H1 (cell line): Measurements from ENCODE around the gene KCNJ9. TPM values are rescaled to one million over a fixed set of nuclear protein-coding genes. Genes with fewer than 3 reads are reported as not detected.
A peak's percentile ranks its signal among the peaks of the same experiment; 100 is the strongest.

Experiments used
- CTCF ChIA-PET: fragments of 300-600 bp; sonication (Branson Sonifier 250); formaldehyde crosslinking; loops from one replicate; lab custom pipeline; 2021; ENCODE audit not compliant: partially characterized antibody; lab: Charles Lee
- POLR2A ChIA-PET: fragments of 300-600 bp; sonication (Branson Sonifier 250); formaldehyde crosslinking; loops from one replicate; lab custom pipeline; 2021; ENCODE audit warnings: inconsistent platforms; ENCODE audit not compliant: partially characterized antibody; lab: Charles Lee
- DNase-seq, 2 experiments: peaks; one replicate each; pipeline versions ENCODE4 v3.0.0 to v3.0.0-alpha.2; 2010 to 2022; ENCODE audit warnings: low spot score in 2 of 2, low read depth in 1 of 2, mixed read lengths in 1 of 2
- FAIRE-seq: peaks from 2 replicates; lab custom pipeline; 2011; peaks lifted over from hg19 to GRCh38; lab: Jason Lieb, UNC
- H2AFZ ChIP-seq: 2 replicates; pipeline ENCODE4 v1.8.1; 2012; ENCODE audit warnings: low read length, inconsistent platforms
- H2AK5ac ChIP-seq: 2 replicates; pipeline ENCODE4 v1.6.1; 2013; ENCODE audit warnings: low read depth, low read length
- H2BK120ac ChIP-seq: replicated peaks from 2 replicates; pipeline ENCODE3; 2013; ENCODE audit warnings: low read depth, low read length, inconsistent platforms
- H2BK12ac ChIP-seq: 2 replicates; pipeline ENCODE4 v1.6.1; 2013; ENCODE audit warnings: low read depth, low read length
- H2BK15ac ChIP-seq: 2 replicates; pipeline ENCODE4 v1.6.1; 2013; ENCODE audit warnings: low read length
- H2BK20ac ChIP-seq: 2 replicates; pipeline ENCODE4 v1.6.1; 2013; ENCODE audit warnings: low read length
- H2BK5ac ChIP-seq: 2 replicates; pipeline ENCODE4 v1.6.1; 2013; ENCODE audit warnings: low read depth, low read length
- H3K14ac ChIP-seq: 2 replicates; pipeline ENCODE4 v1.6.1; 2013; ENCODE audit warnings: inconsistent platforms; ENCODE audit not compliant: insufficient read length
- H3K18ac ChIP-seq: 2 replicates; pipeline ENCODE4 v1.6.1; 2013; ENCODE audit warnings: low read length; ENCODE audit errors: extremely low read depth
- H3K23ac ChIP-seq: 2 replicates; pipeline ENCODE4 v1.6.1; 2013; ENCODE audit warnings: inconsistent platforms; ENCODE audit not compliant: insufficient read length
- H3K23me2 ChIP-seq: 2 replicates; pipeline ENCODE4 v1.6.1; 2013; ENCODE audit warnings: low read depth, low read length
- H3K27ac ChIP-seq: 2 replicates; pipeline ENCODE4 v1.6.1; 2011; ENCODE audit warnings: low read depth, low read length, inconsistent platforms
- H3K27me3 ChIP-seq, 4 experiments: replicated peaks in 1 of 4; 1 replicate in 1 of 4; 2 replicates in 3 of 4; pipeline versions ENCODE4 v1.6.1 to v1.8.1; 2011 to 2013; ENCODE audit warnings: low read length in 3 of 4, mild to moderate bottlenecking in 3 of 4, inconsistent platforms in 2 of 4, mixed read lengths in 2 of 4, moderate library complexity in 1 of 4; ENCODE audit not compliant: control insufficient read depth in 3 of 4, insufficient read depth in 3 of 4; ENCODE audit errors: extremely low read depth in 1 of 4
- H3K36me3 ChIP-seq, 4 experiments: 2 replicates each; pipeline versions ENCODE4 v1.6.1 to v1.8.1; 2011 to 2013; ENCODE audit warnings: mild to moderate bottlenecking in 4 of 4, low read length in 3 of 4, moderate library complexity in 2 of 4, control low read depth in 1 of 4, inconsistent platforms in 1 of 4; ENCODE audit not compliant: insufficient read depth in 4 of 4, control insufficient read depth in 2 of 4
- H3K4ac ChIP-seq: replicated peaks from 2 replicates; pipeline ENCODE3; 2013; ENCODE audit warnings: low read length, low read depth, mixed read lengths, inconsistent platforms; ENCODE audit not compliant: insufficient read length
- H3K4me1 ChIP-seq, 4 experiments: replicated peaks in 1 of 4; 1 replicate in 1 of 4; 2 replicates in 3 of 4; pipeline versions ENCODE4 v1.6.1 to v1.8.1; 2011 to 2013; ENCODE audit warnings: low read length in 3 of 4, inconsistent platforms in 2 of 4, mixed read lengths in 1 of 4; ENCODE audit not compliant: insufficient read depth in 4 of 4, control insufficient read depth in 3 of 4
- H3K4me2 ChIP-seq, 2 experiments: 2 replicates each; pipeline versions ENCODE4 v1.6.1 to v1.8.1; 2011 to 2013; ENCODE audit warnings: low read depth in 2 of 2, low read length in 2 of 2, control low read depth in 1 of 2, inconsistent platforms in 1 of 2, mild to moderate bottlenecking in 1 of 2; ENCODE audit not compliant: insufficient read depth in 1 of 2
- H3K4me3 ChIP-seq, 4 experiments: fragments of 200-600, 300-600 bp in 1 of 4; sonication (generic), shearing (Covaris generic), sonication (Bioruptor Twin) in 1 of 4; 2 replicates each; pipeline versions ENCODE4 v1.5.1 to v1.8.1; 2011 to 2016; ENCODE audit warnings: low read length in 4 of 4, low read depth in 3 of 4, control low read depth in 2 of 4, inconsistent platforms in 2 of 4, mild to moderate bottlenecking in 2 of 4, mixed read lengths in 1 of 4, moderate library complexity in 1 of 4; ENCODE audit not compliant: insufficient read depth in 2 of 4; ENCODE audit errors: extremely low read depth in 1 of 4
- H3K56ac ChIP-seq: replicated peaks from 2 replicates; pipeline ENCODE3; 2013; ENCODE audit warnings: low read depth, mild to moderate bottlenecking, mixed read lengths, low read length, inconsistent platforms; ENCODE audit not compliant: insufficient read length
- H3K79me1 ChIP-seq: 2 replicates; pipeline ENCODE4 v1.6.1; 2013; ENCODE audit warnings: low read depth, low read length, control low read depth
- H3K79me2 ChIP-seq, 2 experiments: 2 replicates each; pipeline versions ENCODE4 v1.6.1 to v1.8.1; 2012 to 2013; ENCODE audit warnings: low read length in 2 of 2, mild to moderate bottlenecking in 2 of 2, inconsistent platforms in 1 of 2; ENCODE audit not compliant: insufficient read depth in 2 of 2, control insufficient read depth in 1 of 2
- H3K9ac ChIP-seq, 4 experiments: replicated peaks in 1 of 4; 1 replicate in 1 of 4; 2 replicates in 3 of 4; pipeline versions ENCODE4 v1.6.1 to v1.8.1; 2011 to 2013; ENCODE audit warnings: low read depth in 3 of 4, low read length in 3 of 4, control low read depth in 2 of 4, mild to moderate bottlenecking in 2 of 4, moderate library complexity in 2 of 4, inconsistent platforms in 1 of 4; ENCODE audit errors: extremely low read depth in 1 of 4
- H3K9me3 ChIP-seq, 2 experiments: 2 replicates each; pipeline versions ENCODE4 v1.6.1 to v1.8.1; 2012 to 2013; ENCODE audit warnings: mild to moderate bottlenecking in 2 of 2, moderate library complexity in 2 of 2, control low read depth in 1 of 2, inconsistent platforms in 1 of 2, low read depth in 1 of 2, low read length in 1 of 2, mixed read lengths in 1 of 2; ENCODE audit not compliant: insufficient read depth in 2 of 2
- H4K20me1 ChIP-seq, 2 experiments: replicated peaks in 1 of 2; 2 replicates each; pipeline versions ENCODE3 to v1.8.1; 2011 to 2013; ENCODE audit warnings: inconsistent platforms in 2 of 2, low read length in 2 of 2, mild to moderate bottlenecking in 1 of 2; ENCODE audit not compliant: insufficient read depth in 2 of 2, control insufficient read depth in 1 of 2
- H4K5ac ChIP-seq: 2 replicates; pipeline ENCODE4 v1.6.1; 2013; ENCODE audit warnings: low read length, low read depth, mixed read lengths, inconsistent platforms; ENCODE audit not compliant: insufficient read length
- H4K8ac ChIP-seq: 2 replicates; pipeline ENCODE4 v1.8.0; 2013; ENCODE audit warnings: mild to moderate bottlenecking, moderate library complexity, low read length, inconsistent platforms; ENCODE audit not compliant: insufficient read depth; ENCODE audit errors: extremely low read depth
- H4K91ac ChIP-seq: replicated peaks from 2 replicates; pipeline ENCODE3; 2013; ENCODE audit warnings: low read length, mixed read lengths, inconsistent platforms; ENCODE audit not compliant: insufficient read length
- ASH2L ChIP-seq: fragments of 200-600, 300-600 bp; sonication (generic); IDR thresholded peaks from one replicate; pipeline ENCODE4 v1.7.1; 2017; ENCODE audit warnings: low read length
- ATF3 ChIP-seq: IDR thresholded peaks from 2 replicates; pipeline ENCODE4 v1.6.1; 2011; ENCODE audit warnings: low read depth, mild to moderate bottlenecking, low read length; ENCODE audit not compliant: insufficient read depth
- CBX5 ChIP-seq: fragments of 300-800, 300-1000 bp; sonication (generic); IDR thresholded peaks from 2 replicates; pipeline ENCODE4 v1.7.1; 2016; ENCODE audit warnings: antibody characterized with exemption, low read length, low read depth
- CEBPB ChIP-seq: IDR thresholded peaks from 2 replicates; pipeline ENCODE4 v1.6.1; 2012; ENCODE audit warnings: low read depth, low read length
- CREB1 ChIP-seq: IDR thresholded peaks from 2 replicates; pipeline ENCODE4 v1.6.1; 2012; ENCODE audit warnings: inconsistent platforms
- GABPA ChIP-seq: IDR thresholded peaks from 2 replicates; pipeline ENCODE4 v1.6.1; 2011; ENCODE audit warnings: mild to moderate bottlenecking, low read length, moderate library complexity, borderline replicate concordance; ENCODE audit not compliant: insufficient read depth
- RAD21 ChIP-seq, 2 experiments: IDR thresholded peaks in 1 of 2; conservative IDR thresholded peaks in 1 of 2; 2 replicates each; pipeline ENCODE4 v1.6.1; 2011; ENCODE audit warnings: low read depth in 2 of 2, low read length in 2 of 2, improper control_type of control experiment in 1 of 2, inconsistent platforms in 1 of 2, mild to moderate bottlenecking in 1 of 2, moderate library complexity in 1 of 2
- SIN3A ChIP-seq, 2 experiments: IDR thresholded peaks in 1 of 2; conservative IDR thresholded peaks in 1 of 2; 2 replicates each; pipeline ENCODE4 v1.6.1; 2011 to 2012; ENCODE audit warnings: low read length in 2 of 2, improper control_type of control experiment in 1 of 2, low read depth in 1 of 2, mild to moderate bottlenecking in 1 of 2
- SIRT6 ChIP-seq: IDR thresholded peaks from one replicate; pipeline ENCODE4 v1.7.1; 2012; ENCODE audit warnings: low read length, inconsistent platforms
- WGBS, 2 experiments: shearing (Covaris generic) in 1 of 2; methylation state at CpG; one replicate each; pipeline versions ENCODE4 v1.1.6 to v1.1.7; 2013 to 2015; ENCODE audit warnings: low lambda C conversion rate in 2 of 2, mixed read lengths in 2 of 2, inconsistent platforms in 1 of 2, low coverage in 1 of 2, missing lambda C conversion rate in 1 of 2; ENCODE audit not compliant: insufficient replicate concordance in 2 of 2, insufficient coverage in 1 of 2, insufficient read length in 1 of 2; ENCODE audit errors: extremely low coverage in 1 of 2, missing lambda C conversion rate in 1 of 2; 5-methylcytosine and 5-hydroxymethylcytosine counted together
- polyA plus RNA-seq, 7 experiments: library from polyadenylated mRNA; depleted of rRNA in 3 of 7; stranded (reverse) in 5 of 7; unstranded in 2 of 7; fragments of >200 nt in 5 of 7; fragments of 200-250 nt in 2 of 7; gene quantifications; 1 replicate in 5 of 7; 2 replicates in 1 of 7; 4 replicates in 1 of 7; pipeline versions ENCODE4 v1.2.1 to v1.2.3, GENCODE V29; 2011 to 2013; ENCODE audit warnings: missing spikeins in 2 of 7, mixed read lengths in 2 of 7
- total RNA-seq: library from RNA; stranded (reverse); fragmentation: NEBNext Ultra II Directional; extraction: Animal tissue kit (Norgen Biotek cat#: 25700); gene quantifications from 2 replicates; pipeline ENCODE4 v1.2.1, GENCODE V29; 2021

Gene KCNJ9
- total and polyA plus RNA-seq, 2 of the 8 experiments (the other 6 are each of a cell fraction or from before 2014, with no cell fraction given) = 0.02 to 0.13 TPM

GRCh38 chr1:160085686-160086455 is 4.5 kb downstream of the KCNJ9 start:
- FAIRE-seq = peak; percentile 63
- H3K9me3 ChIP-seq = peaks cover 0 to 4% of the 10 kb centered on the region in 2 experiments; a peak in 1 of 4 replicates
- CTCF ChIA-PET = interaction anchor here (0.7 to 50.1 kb wide), 40 partner anchors 10 to 206 kb away, joined by 3 to 1874 read pairs (median 4); partner anchors contain the start of genes ATP1A2, CASQ1, IGSF8 and KCNJ10
- TF ChIP-seq CEBPB (peak; percentile 37; the same call in 1 of the 2 replicates), CREB1 (peak; percentile 87), RAD21 (IDR thresholded peaks at IDR 0.05 in 1 of 2, conservative IDR thresholded peaks at IDR 0.05 in 1 of 2; ENCODE audit: low read depth in 2 of 2, low read length in 2 of 2) (peak; percentile 83 to 88), ASH2L (peak; percentile 32), GABPA (no peak), ATF3 (0 out of 2 replicates have a peak, but pooled peaks have one; percentile 33), SIN3A (conservative IDR thresholded peaks at IDR 0.05 in 1 of 2, IDR thresholded peaks at IDR 0.05 in 1 of 2; ENCODE audit: low read depth in 1 of 2, low read length in 2 of 2) (peak in 1 of 2 experiments; percentile 78; a peak in 2 of 4 replicates), CBX5 (no peak), SIRT6 (no peak)

More at GRCh38 chr1:160085686-160086455, 4.5 kb downstream of the KCNJ9 start:
- no peak overlapping the region for H3K56ac ChIP-seq
- no peaks in the 10 kb centered on the region; the same call in 1 of the 2 replicates for H3K23me2 ChIP-seq
- H2BK12ac ChIP-seq = no peak overlapping the region
- H3K4me1 ChIP-seq = peaks cover 0 to 5% (median 3%) of the 10 kb centered on the region in 4 experiments; a peak in 4 of 7 replicates
- no peak overlapping the region for H3K14ac ChIP-seq
- H3K23ac ChIP-seq = no peak overlapping the region
- no peak overlapping the region for H2BK5ac ChIP-seq
- H3K4me3 ChIP-seq = no peak overlapping the region
- no peak overlapping the region for H2BK15ac ChIP-seq
- H4K20me1 ChIP-seq = no peaks in the 10 kb centered on the region
- 43% methylated on average over 19 of the region's 19 CpGs; no CpG with 5 or more reads in 1 of the 2 experiments for WGBS, 2 experiments
- H4K5ac ChIP-seq = no peak overlapping the region
- H3K36me3 ChIP-seq = peaks cover 0 to 5% (median 3%) of the 10 kb centered on the region in 4 experiments; a peak in 4 of 8 replicates
- no peak overlapping the region for H3K18ac ChIP-seq
- H3K79me1 ChIP-seq = no peaks in the 10 kb centered on the region; the same call in 1 of the 2 replicates
- no peak overlapping the region for H3K9ac ChIP-seq
- H2AFZ ChIP-seq = no peak overlapping the region
- no peak overlapping the region for H2AK5ac ChIP-seq
- 0 out of 4 replicates have a peak overlapping the region, but pooled peaks of 1 of the 2 experiments have one; percentile 27 for H3K4me2 ChIP-seq
- no peak overlapping the region for H2BK20ac ChIP-seq
- no peaks in the 10 kb centered on the region for H3K79me2 ChIP-seq
- no peak overlapping the region for H4K91ac ChIP-seq
- POLR2A ChIA-PET = interaction anchor here (0.7 to 4.6 kb wide), 8 partner anchors 9 to 166 kb away, joined by 3 to 39 read pairs (median 4); partner anchors contain the start of gene IGSF8
- DNase-seq = peak; percentile 88 to 96
- H2BK120ac ChIP-seq = no peak overlapping the region
- peaks cover 0 to 35% (median 27%) of the 10 kb centered on the region in 4 experiments; a peak in 6 of 7 replicates for H3K27me3 ChIP-seq
- H3K27ac ChIP-seq = no peak overlapping the region
- no peak overlapping the region for H4K8ac ChIP-seq
- H3K4ac ChIP-seq = no peak overlapping the region
